Trophoblast cell (in vitro differentiated cells and primary cell): ENCODE measurements around the gene ARRDC1.

Source experiments
- DNase-seq, 2 donors: peaks; one replicate each; pipeline ENCODE4 v3.0.0-alpha.2; 2016
- H2AFZ ChIP-seq: 2 replicates; pipeline ENCODE4 v1.6.1; 2013; ENCODE audit warnings: low read length, moderate library complexity, mild to moderate bottlenecking; ENCODE audit not compliant: insufficient read depth, poor library complexity
- H2AK5ac ChIP-seq: 2 replicates; pipeline ENCODE4 v1.6.1; 2013; ENCODE audit warnings: mild to moderate bottlenecking, low read length
- H2BK120ac ChIP-seq: 2 replicates; pipeline ENCODE4 v1.6.1; 2013; ENCODE audit warnings: low read length, mild to moderate bottlenecking, moderate library complexity; ENCODE audit not compliant: insufficient read depth, poor library complexity
- H2BK12ac ChIP-seq: 2 replicates; pipeline ENCODE4 v1.6.1; 2013; ENCODE audit warnings: mild to moderate bottlenecking, low read length, moderate library complexity
- H2BK5ac ChIP-seq: 2 replicates; pipeline ENCODE4 v1.6.1; 2013; ENCODE audit warnings: low read length, low read depth, moderate library complexity, mild to moderate bottlenecking; ENCODE audit not compliant: poor library complexity
- H3K14ac ChIP-seq: 2 replicates; pipeline ENCODE4 v1.6.1; 2013; ENCODE audit warnings: mild to moderate bottlenecking, low read length
- H3K18ac ChIP-seq: 2 replicates; pipeline ENCODE4 v1.6.1; 2013; ENCODE audit warnings: mild to moderate bottlenecking, low read length
- H3K23ac ChIP-seq: 2 replicates; pipeline ENCODE4 v1.6.1; 2013; ENCODE audit warnings: low read length
- H3K27ac ChIP-seq: 2 replicates; pipeline ENCODE4 v1.5.1; 2013; ENCODE audit warnings: low read depth, mild to moderate bottlenecking, inconsistent platforms, low read length, moderate library complexity
- H3K27me3 ChIP-seq: 2 replicates; pipeline ENCODE4 v1.6.1; 2013; ENCODE audit warnings: inconsistent platforms, mild to moderate bottlenecking, low read length, moderate library complexity; ENCODE audit not compliant: insufficient read depth
- H3K36me3 ChIP-seq, 2 experiments: 1 replicate in 1 of 2; 2 replicates in 1 of 2; pipeline ENCODE4 v1.6.1; 2013; ENCODE audit warnings: low read length in 2 of 2, mild to moderate bottlenecking in 2 of 2, moderate library complexity in 1 of 2; ENCODE audit not compliant: insufficient read depth in 2 of 2, control insufficient read depth in 1 of 2
- H3K4ac ChIP-seq: 2 replicates; pipeline ENCODE4 v1.6.1; 2013; ENCODE audit warnings: low read depth, mild to moderate bottlenecking, low read length, moderate library complexity
- H3K4me1 ChIP-seq, 2 experiments: 1 replicate in 1 of 2; 2 replicates in 1 of 2; pipeline ENCODE4 v1.6.1; 2013; ENCODE audit warnings: low read length in 2 of 2, mild to moderate bottlenecking in 2 of 2, moderate library complexity in 1 of 2; ENCODE audit not compliant: insufficient read depth in 2 of 2, control insufficient read depth in 1 of 2
- H3K4me2 ChIP-seq: 2 replicates; pipeline ENCODE4 v1.6.1; 2013; ENCODE audit warnings: inconsistent platforms, mild to moderate bottlenecking, low read length, moderate library complexity
- H3K4me3 ChIP-seq: 2 replicates; pipeline ENCODE4 v1.5.1; 2013; ENCODE audit warnings: mild to moderate bottlenecking, low read depth, low read length, inconsistent platforms
- H3K79me1 ChIP-seq: one replicate; pipeline ENCODE4 v1.6.1; 2013; ENCODE audit warnings: low read length
- H3K79me2 ChIP-seq: 2 replicates; pipeline ENCODE4 v1.6.1; 2013; ENCODE audit warnings: low read length, mild to moderate bottlenecking; ENCODE audit not compliant: control insufficient read depth, insufficient read depth, poor library complexity
- H3K9ac ChIP-seq: 2 replicates; pipeline ENCODE4 v1.6.1; 2013; ENCODE audit warnings: mild to moderate bottlenecking, low read length
- H3K9me3 ChIP-seq: 2 replicates; pipeline ENCODE4 v1.6.1; 2013; ENCODE audit warnings: low read depth, mild to moderate bottlenecking, control low read depth, inconsistent platforms, low read length; ENCODE audit not compliant: insufficient read depth
- H4K12ac ChIP-seq: 2 replicates; pipeline ENCODE4 v1.6.1; 2013; ENCODE audit warnings: low read depth, mild to moderate bottlenecking, low read length, moderate library complexity
- H4K8ac ChIP-seq: 2 replicates; pipeline ENCODE4 v1.6.1; 2013; ENCODE audit warnings: low read depth, mild to moderate bottlenecking, low read length, moderate library complexity
- H4K91ac ChIP-seq: one replicate; pipeline ENCODE4 v1.6.1; 2013; ENCODE audit warnings: low read depth, mild to moderate bottlenecking, low read length, moderate library complexity
- WGBS: extraction: QIAGEN DNeasy Blood & Tissue Kit; methylation state at CpG from one replicate; pipeline ENCODE4 v1.1.7; 2013; ENCODE audit warnings: missing lambda C conversion rate; ENCODE audit not compliant: insufficient read length, insufficient coverage; ENCODE audit errors: extremely low coverage; 5-methylcytosine and 5-hydroxymethylcytosine counted together

The ARRDC1 gene

GRCh38 chr9:137574192-137574591, 31.3 kb upstream of the ARRDC1 start:
- H3K9me3 ChIP-seq, result peaks cover 4% of the 10 kb centered on the region
- H3K18ac ChIP-seq, result no peak overlapping the region
- H4K8ac ChIP-seq, result no peak overlapping the region
- no peak overlapping the region for H3K27ac ChIP-seq
- no peak overlapping the region for H3K23ac ChIP-seq
- H4K12ac ChIP-seq, result no peak overlapping the region
- no peak overlapping the region for H3K9ac ChIP-seq
- no peak overlapping the region for H3K14ac ChIP-seq
- H2BK5ac ChIP-seq, result no peak overlapping the region
- H3K4me2 ChIP-seq, result no peak overlapping the region
- no peak overlapping the region for H3K4me3 ChIP-seq
- no CpG with 5 or more reads among the region's 10 CpGs for WGBS
- peaks cover 6% of the 10 kb centered on the region for H3K79me2 ChIP-seq
- no peaks in the 10 kb centered on the region for H3K27me3 ChIP-seq
- no peak overlapping the region for H2BK12ac ChIP-seq
- no peak overlapping the region for H2AFZ ChIP-seq
- peaks cover 4% of the 10 kb centered on the region for H3K79me1 ChIP-seq
- H3K4ac ChIP-seq, result no peak overlapping the region
- H2AK5ac ChIP-seq, result no peak overlapping the region
- H2BK120ac ChIP-seq, result no peak overlapping the region
- H4K91ac ChIP-seq, result no peak overlapping the region
- peaks cover 31 to 41% of the 10 kb centered on the region in 2 experiments for H3K36me3 ChIP-seq
- H3K4me1 ChIP-seq, result peaks cover 8 to 9% of the 10 kb centered on the region in 2 experiments
- DNase-seq, result no peak

GRCh38 chr9:137575364-137575715, 30.1 kb upstream of the ARRDC1 start:
- Histone ChIP-seq H4K91ac (no peak overlapping the region), H3K14ac (no peak overlapping the region)

GRCh38 chr9:137575716-137576411, 29.6 kb upstream of the ARRDC1 start:
- Histone ChIP-seq H3K79me1 (peaks cover 4% of the 10 kb centered on the region), H3K36me3 (peaks cover 37% of the 10 kb centered on the region in 2 experiments), H4K91ac (no peak overlapping the region), H3K9me3 (no peaks in the 10 kb centered on the region), H4K12ac (no peak overlapping the region), H3K4ac (no peak overlapping the region), H3K9ac (no peak overlapping the region), H3K27me3 (no peaks in the 10 kb centered on the region), H3K27ac (no peak overlapping the region), H3K4me1 (peaks cover 9 to 11% of the 10 kb centered on the region in 2 experiments), H3K4me3 (no peak overlapping the region), H2BK5ac (no peak overlapping the region), H3K14ac (no peak overlapping the region), H3K18ac (no peak overlapping the region), H2BK120ac (no peak overlapping the region), H4K8ac (no peak overlapping the region), H3K23ac (no peak overlapping the region), H2AK5ac (no peak overlapping the region), H2AFZ (no peak overlapping the region), H3K79me2 (peaks cover 6% of the 10 kb centered on the region), H3K4me2 (no peak overlapping the region), H2BK12ac (no peak overlapping the region)
- no CpG with 5 or more reads among the region's 12 CpGs for WGBS
- no peak for DNase-seq

More at GRCh38 chr9:137575364-137575715, 30.1 kb upstream of the ARRDC1 start:
- Histone ChIP-seq H3K27ac (no peak overlapping the region), H2BK120ac (no peak overlapping the region), H3K79me1 (peaks cover 4% of the 10 kb centered on the region), H3K79me2 (peaks cover 6% of the 10 kb centered on the region), H2BK12ac (no peak overlapping the region), H3K18ac (no peak overlapping the region), H3K9me3 (no peaks in the 10 kb centered on the region), H3K4me2 (no peak overlapping the region), H2BK5ac (no peak overlapping the region), H2AFZ (no peak overlapping the region), H3K4me3 (no peak overlapping the region), H3K36me3 (peaks cover 35 to 41% of the 10 kb centered on the region in 2 experiments), H3K4ac (no peak overlapping the region), H3K27me3 (no peaks in the 10 kb centered on the region), H4K8ac (no peak overlapping the region), H3K9ac (no peak overlapping the region), H3K4me1 (peaks cover 9 to 11% of the 10 kb centered on the region in 2 experiments), H4K12ac (no peak overlapping the region), H2AK5ac (no peak overlapping the region), H3K23ac (no peak overlapping the region)
- no peak for DNase-seq
- no CpG with 5 or more reads among the region's 9 CpGs for WGBS

GRCh38 chr9:137578518-137579258, 26.8 kb upstream of the ARRDC1 start, which contains the start of gene DPH7:
Gene DPH7, minus strand, starts transcription at chr9:137578925. Its CDS starts 148 bp downstream, at chr9:137578777.
- Histone ChIP-seq H2BK120ac (peak within 1 kb of the TSS; percentile 85), H3K9ac (peak within 1 kb of the TSS; percentile 93), H2AK5ac (peak within 1 kb of the TSS; percentile 78), H2BK5ac (no peak within 1 kb of the TSS), H3K27ac (peak within 1 kb of the TSS; percentile 81), H3K27me3 (no peaks in the 10 kb centered on the region), H3K4ac (peak within 1 kb of the TSS; percentile 53), H2AFZ (peak within 1 kb of the TSS; percentile 99), H4K91ac (peak within 1 kb of the TSS; percentile 86), H3K18ac (peak within 1 kb of the TSS; percentile 89), H3K79me1 (peaks cover 4% of the 10 kb centered on the region), H3K4me3 (peak within 1 kb of the TSS; percentile 99), H3K23ac (no peak within 1 kb of the TSS), H3K9me3 (no peaks in the 10 kb centered on the region), H3K4me1 (peaks cover 9 to 11% of the 10 kb centered on the region in 2 experiments), H3K14ac (peak within 1 kb of the TSS; percentile 86), H3K4me2 (peak within 1 kb of the TSS; percentile 60), H3K36me3 (peaks cover 47 to 53% of the 10 kb centered on the region in 2 experiments), H4K12ac (peak within 1 kb of the TSS; percentile 91), H2BK12ac (no peak within 1 kb of the TSS), H4K8ac (peak within 1 kb of the TSS; percentile 98), H3K79me2 (peaks cover 6% of the 10 kb centered on the region)
- peak; percentile 94 to 99 for DNase-seq
- no CpG with 5 or more reads among the region's 82 CpGs for WGBS
